Stimulated activated naive CD8-positive, alpha-beta T cell treated with anti-CD3 and anti-CD28 coated beads, Interleukin-15, amount 100 ng/mL, for 72 hours (primary cell): Measurements from ENCODE around the gene SLC9A3.
"Not testable (repeated sequence)": the region's sequence is repeated elsewhere in the genome, so short reads cannot be mapped to it uniquely, and the experiment has no call there.

Source experiments
- ATAC-seq: fragments of 150-1000 bp; cut with Tn5 transposase; 2 replicates; pipeline ENCODE4 v1.10.0; 2021; ENCODE audit warnings: mild to moderate bottlenecking, moderate library complexity
- DNase-seq, 2 donors: peaks; one replicate each; pipeline ENCODE4 v3.0.0; 2021 to 2022
- H3K27ac Mint-ChIP-seq, 2 donors: one replicate each; pipeline ENCODE4 v1.8.0; 2022; ENCODE audit warnings: mild to moderate bottlenecking in 2 of 2, mixed read lengths in 2 of 2, moderate library complexity in 2 of 2
- H3K27me3 Mint-ChIP-seq: one replicate; pipeline ENCODE4 v1.8.0; 2022; ENCODE audit warnings: mixed read lengths
- H3K4me1 Mint-ChIP-seq: one replicate; pipeline ENCODE4 v1.8.0; 2022; ENCODE audit warnings: mild to moderate bottlenecking, mixed read lengths
- H3K4me3 Mint-ChIP-seq, 2 donors: one replicate each; pipeline ENCODE4 v1.8.0; 2022; ENCODE audit warnings: mild to moderate bottlenecking in 2 of 2, mixed read lengths in 2 of 2, moderate library complexity in 1 of 2
- H3K9me3 Mint-ChIP-seq, 2 donors: one replicate each; pipeline ENCODE4 v1.8.0; 2022; ENCODE audit warnings: mixed read lengths in 2 of 2

Gene SLC9A3

DNA sequence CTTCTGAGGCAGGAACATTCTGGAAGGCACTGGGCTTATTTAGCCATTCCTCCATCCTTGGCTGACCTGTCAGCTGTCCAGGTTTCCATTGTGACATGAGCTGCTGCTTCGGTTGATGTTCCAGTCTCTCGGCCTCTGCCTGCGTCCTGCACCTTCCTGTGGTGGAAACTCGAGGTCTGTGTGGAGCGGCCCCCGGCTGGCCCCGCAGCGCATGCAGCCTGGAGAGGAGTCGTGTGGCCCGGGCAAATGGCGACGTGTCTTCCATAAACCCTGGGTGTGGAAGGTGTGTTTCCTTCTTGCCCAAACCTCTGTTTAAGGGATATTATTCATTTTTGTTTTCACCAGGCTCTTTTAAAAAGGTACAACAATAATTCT lies 36.5 kb upstream of the SLC9A3 start:
- no peaks in the 10 kb centered on the region for H3K9me3 Mint-ChIP-seq
- H3K27me3 Mint-ChIP-seq: peaks cover 39% of the 10 kb centered on the region
- DNase-seq: no peak
- H3K4me3 Mint-ChIP-seq: no peak overlapping the region
- H3K4me1 Mint-ChIP-seq: no peaks in the 10 kb centered on the region
- H3K27ac Mint-ChIP-seq: no peak overlapping the region
- no peak for ATAC-seq

DNA sequence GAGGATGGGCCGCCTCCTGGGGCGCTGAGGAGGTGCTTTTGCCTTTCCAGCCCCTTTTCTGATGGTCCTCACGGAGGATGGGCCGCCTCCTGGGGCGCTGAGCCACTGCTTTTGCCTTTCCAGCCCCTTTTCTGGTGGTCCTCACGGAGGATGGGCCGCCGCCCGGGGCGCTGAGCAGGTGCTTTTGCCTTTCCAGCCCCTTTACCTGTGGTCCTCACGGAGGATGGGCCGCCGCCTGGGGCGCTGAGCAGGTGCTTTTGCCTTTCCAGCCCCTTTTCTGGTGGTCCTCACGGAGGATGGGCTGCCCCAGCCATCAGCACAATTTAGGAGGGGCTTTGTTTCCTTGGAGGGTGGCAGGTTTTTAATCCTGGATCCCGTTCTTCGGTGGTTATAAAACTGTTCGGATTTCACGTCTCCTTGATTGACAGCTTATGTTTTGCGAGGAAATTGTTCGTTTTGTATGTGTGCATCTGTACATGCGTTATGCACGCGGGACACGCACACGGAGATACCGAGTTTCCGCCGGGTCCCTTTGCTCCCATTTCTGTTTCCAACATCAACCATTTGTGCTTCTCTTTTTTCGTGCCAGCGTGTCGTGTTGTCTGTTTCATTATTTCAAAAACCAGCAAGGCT lies 34.7 kb upstream of the SLC9A3 start:
- Mint-ChIP-seq H3K4me3 (no peak overlapping the region), H3K27ac (no peak overlapping the region), H3K27me3 (peaks cover 38% of the 10 kb centered on the region), H3K9me3 (no peaks in the 10 kb centered on the region), H3K4me1 (no peaks in the 10 kb centered on the region)
- ATAC-seq: no peak
- no peak for DNase-seq

DNA sequence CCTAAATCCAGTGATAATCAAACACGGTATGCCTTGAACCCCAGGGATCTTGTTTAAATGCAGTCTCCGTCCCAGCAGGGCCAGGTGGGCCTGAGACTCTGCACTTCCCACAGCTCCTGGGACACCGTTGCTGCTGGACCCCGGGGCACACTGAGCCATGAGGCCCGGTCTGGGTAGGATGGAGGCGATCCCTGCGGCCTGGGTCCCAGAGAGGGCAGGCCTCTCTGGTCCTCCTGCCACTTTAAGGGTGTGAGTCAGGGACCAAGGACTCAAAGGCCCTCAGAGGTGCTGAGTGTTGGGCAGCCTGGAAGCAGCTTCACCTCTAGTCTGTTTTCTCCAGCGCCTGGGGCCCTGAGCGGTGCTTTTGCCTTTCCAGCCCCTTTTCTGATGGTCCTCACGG lies 34.1 kb upstream of the SLC9A3 start:
- ATAC-seq: peak; percentile 15
- no peaks in the 10 kb centered on the region for H3K4me1 Mint-ChIP-seq
- no peak overlapping the region for H3K27ac Mint-ChIP-seq
- no peak for DNase-seq
- peaks cover 38% of the 10 kb centered on the region for H3K27me3 Mint-ChIP-seq
- no peak overlapping the region for H3K4me3 Mint-ChIP-seq
- H3K9me3 Mint-ChIP-seq: no peaks in the 10 kb centered on the region

DNA sequence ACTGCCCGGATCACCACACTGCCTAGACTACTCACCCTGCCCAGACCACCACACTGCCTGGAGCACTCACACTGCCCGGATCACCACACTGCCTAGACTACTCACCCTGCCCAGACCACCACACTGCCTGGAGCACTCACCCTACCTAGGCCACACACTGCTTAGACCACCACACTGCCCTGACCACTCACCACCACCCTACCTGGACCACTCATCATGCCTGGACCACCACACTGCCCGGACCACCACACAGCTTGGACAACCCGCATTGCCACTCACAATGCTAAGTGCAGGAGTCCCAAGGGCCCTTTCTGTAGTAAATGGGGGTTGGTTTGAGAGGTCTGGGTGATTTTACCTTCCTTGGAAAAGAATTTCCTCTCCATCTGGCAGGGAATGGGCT lies 33.7 kb upstream of the SLC9A3 start:
- H3K9me3 Mint-ChIP-seq, H3K4me3 Mint-ChIP-seq, DNase-seq, H3K4me1 Mint-ChIP-seq: not testable (repeated sequence)
- Mint-ChIP-seq H3K27me3 (peaks cover 38% of the 10 kb centered on the region), H3K27ac (peak overlapping the region in 1 of 2 donors; percentile 55)
- peak; percentile 3 for ATAC-seq

DNA sequence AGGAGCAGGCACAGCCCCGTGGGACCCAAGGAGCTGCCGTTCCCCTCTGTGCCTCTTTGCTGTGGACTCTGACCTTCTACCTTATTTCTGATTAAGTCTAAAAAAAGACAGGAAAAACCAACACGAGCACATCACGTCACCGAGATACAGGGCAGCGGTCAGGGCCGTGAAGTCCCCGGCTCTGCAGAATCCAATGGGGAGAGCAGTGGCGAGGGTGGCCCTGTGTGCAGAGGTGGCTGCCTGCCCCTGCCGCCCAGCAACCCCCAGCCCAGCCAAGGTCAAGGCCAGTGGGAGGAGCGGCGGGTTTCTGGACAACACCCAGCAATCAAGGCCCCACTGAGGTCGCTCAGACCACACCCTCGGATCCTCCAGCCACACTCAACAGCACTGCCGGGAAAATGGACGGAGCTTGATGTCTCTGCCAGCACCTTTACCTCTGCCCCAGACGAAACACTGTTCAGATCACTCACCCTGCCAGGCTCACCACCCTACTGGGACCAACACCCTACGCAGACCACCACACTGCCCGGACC lies 32.7 kb upstream of the SLC9A3 start:
- Mint-ChIP-seq H3K4me1 (no peaks in the 10 kb centered on the region), H3K27ac (no peak overlapping the region), H3K27me3 (peaks cover 38% of the 10 kb centered on the region), H3K4me3 (no peak overlapping the region), H3K9me3 (no peaks in the 10 kb centered on the region)
- ATAC-seq (peak; percentile 19), DNase-seq (no peak)

DNA sequence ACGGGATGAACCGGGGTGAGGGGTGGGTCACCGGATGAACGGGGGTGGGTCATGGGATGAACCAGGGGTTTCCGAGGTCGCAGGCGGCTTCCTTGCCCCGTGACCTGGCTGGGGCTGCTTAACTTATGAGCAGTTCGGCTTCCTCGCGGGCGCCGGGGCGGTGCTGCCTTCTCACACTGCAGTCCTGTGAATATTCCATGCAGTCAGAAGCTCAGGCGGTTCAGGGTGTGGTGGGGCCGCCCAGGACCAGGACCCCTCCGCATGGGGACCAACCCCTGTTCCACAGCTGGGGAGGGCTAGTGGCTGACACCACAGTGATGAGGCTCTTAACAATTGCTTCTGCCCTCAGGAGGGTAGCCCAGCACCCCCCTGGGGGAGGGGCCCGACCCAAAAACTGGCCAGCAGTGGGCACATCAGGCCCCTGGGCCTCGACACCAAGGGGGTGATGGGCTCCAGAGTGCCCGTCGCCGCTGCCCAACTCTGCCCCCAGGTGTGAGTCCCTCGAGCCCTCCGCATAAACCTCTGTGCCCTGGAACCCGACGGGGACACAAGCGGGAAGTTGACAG lies 30.9 kb upstream of the SLC9A3 start:
- H3K27ac Mint-ChIP-seq: no peak overlapping the region
- no peak for DNase-seq
- no peaks in the 10 kb centered on the region for H3K4me1 Mint-ChIP-seq
- H3K27me3 Mint-ChIP-seq: peaks cover 35% of the 10 kb centered on the region
- no peak overlapping the region for H3K4me3 Mint-ChIP-seq
- ATAC-seq: peak; percentile 39
- H3K9me3 Mint-ChIP-seq: no peaks in the 10 kb centered on the region

DNA sequence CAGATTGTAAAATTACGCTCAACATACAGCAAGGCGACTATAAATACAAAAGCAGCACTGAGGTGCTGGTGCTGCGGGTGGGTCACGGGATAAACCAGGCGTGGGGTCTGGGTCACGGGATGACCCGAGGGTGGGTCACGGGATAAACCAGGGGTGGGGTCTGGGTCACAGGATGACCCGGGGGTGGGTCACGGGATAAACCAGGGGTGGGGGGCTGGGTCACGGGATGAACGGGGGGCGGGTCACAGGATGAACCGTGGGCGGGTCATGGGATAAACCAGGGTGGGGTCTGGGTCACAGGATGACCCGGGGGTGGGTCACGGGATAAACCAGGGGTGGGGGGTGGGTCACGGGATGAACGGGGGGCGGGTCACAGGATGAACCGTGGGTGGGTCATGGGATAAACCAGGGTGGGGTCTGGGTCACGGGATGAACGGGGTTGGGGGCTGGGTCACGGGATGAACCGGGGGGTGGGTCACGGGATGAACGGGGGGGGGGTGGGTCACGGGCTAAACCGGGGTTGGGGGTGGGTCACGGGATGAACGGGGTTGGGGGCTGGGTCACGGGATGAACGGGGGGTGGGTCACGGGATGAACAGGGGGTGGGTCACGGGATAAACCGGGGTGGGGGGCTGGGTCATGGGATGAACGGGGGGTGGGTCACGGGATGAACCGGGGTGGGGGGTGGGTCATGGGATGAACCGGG lies 30.2 kb upstream of the SLC9A3 start:
- DNase-seq (no peak), ATAC-seq (no peak)
- H3K4me1 Mint-ChIP-seq: no peaks in the 10 kb centered on the region
- H3K27me3 Mint-ChIP-seq: peaks cover 35% of the 10 kb centered on the region
- no peaks in the 10 kb centered on the region for H3K9me3 Mint-ChIP-seq
- no peak overlapping the region for H3K27ac Mint-ChIP-seq
- no peak overlapping the region for H3K4me3 Mint-ChIP-seq

DNA sequence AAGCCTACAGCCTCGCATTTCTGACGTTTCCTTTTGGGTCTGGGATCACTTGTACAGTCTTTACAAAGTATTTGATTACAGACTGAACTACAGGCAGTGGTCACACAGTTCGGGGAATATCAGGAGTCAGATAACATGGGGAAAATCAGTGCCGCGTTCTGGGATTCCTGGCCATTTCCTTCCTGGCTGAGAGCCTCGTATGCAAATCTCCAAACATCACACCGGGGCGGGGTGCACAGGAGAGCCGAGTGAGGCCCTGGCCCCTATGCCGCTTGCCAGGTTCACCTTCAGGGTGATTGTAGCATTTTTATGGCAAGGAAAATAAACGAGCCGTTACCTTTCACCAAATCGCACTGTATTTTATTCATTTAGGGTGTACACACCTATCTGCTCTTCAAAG lies 29.6 kb upstream of the SLC9A3 start:
- H3K27me3 Mint-ChIP-seq: peaks cover 36% of the 10 kb centered on the region
- no peak for DNase-seq

DNA sequence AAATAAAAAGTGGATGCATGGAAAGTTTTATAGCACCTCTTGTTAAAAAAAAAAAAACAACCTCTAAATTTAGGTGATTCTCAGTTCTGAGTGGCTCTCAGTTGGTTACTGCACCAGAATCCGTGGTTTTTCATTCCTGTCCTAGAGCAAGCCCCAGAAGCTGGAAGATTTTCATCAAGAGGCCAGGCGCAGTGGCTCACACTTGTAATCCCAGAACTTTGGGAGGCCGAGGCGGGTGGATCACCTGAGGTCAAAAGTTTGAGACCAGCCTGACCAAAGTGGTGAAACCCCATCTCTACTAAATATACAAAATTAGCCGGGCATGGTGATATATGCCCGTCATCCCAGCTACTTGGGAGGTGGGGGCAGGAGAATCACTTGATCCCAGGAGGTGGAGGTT lies 27.2 kb upstream of the SLC9A3 start:
- no peak for DNase-seq
- no peak overlapping the region for H3K4me3 Mint-ChIP-seq
- H3K4me1 Mint-ChIP-seq: no peaks in the 10 kb centered on the region
- H3K9me3 Mint-ChIP-seq: no peaks in the 10 kb centered on the region
- peaks cover 38% of the 10 kb centered on the region for H3K27me3 Mint-ChIP-seq
- H3K27ac Mint-ChIP-seq: no peak overlapping the region
- no peak for ATAC-seq

More for the DNA sequence above, 29.6 kb upstream of the SLC9A3 start:
- ATAC-seq: no peak
- Mint-ChIP-seq H3K4me1 (no peaks in the 10 kb centered on the region), H3K9me3 (no peaks in the 10 kb centered on the region), H3K4me3 (no peak overlapping the region), H3K27ac (no peak overlapping the region)

DNA sequence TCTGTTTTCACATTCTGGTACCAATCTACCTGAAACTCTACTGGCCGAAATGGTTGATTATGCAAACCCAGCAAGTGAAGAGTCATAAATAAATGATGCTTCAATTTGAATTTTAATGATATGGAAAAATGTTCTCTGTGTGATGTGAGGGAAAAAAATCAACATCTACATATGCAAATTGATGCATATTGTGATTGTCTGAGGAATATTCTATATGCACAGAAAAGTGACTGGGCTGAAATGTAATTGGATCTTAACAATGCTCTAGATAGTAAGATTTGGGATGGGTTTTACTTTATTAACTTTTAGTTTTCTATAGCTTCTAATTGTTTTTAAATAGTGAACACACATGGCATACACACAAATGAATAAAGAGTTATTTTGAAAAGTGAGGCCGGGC lies 25.0 kb upstream of the SLC9A3 start:
- Mint-ChIP-seq H3K4me1 (peaks cover 7% of the 10 kb centered on the region), H3K4me3 (no peak overlapping the region), H3K9me3 (no peaks in the 10 kb centered on the region), H3K27ac (peak overlapping the region in 1 of 2 donors; percentile 9), H3K27me3 (peaks cover 38% of the 10 kb centered on the region)
- ATAC-seq (no peak), DNase-seq (no peak)

DNA sequence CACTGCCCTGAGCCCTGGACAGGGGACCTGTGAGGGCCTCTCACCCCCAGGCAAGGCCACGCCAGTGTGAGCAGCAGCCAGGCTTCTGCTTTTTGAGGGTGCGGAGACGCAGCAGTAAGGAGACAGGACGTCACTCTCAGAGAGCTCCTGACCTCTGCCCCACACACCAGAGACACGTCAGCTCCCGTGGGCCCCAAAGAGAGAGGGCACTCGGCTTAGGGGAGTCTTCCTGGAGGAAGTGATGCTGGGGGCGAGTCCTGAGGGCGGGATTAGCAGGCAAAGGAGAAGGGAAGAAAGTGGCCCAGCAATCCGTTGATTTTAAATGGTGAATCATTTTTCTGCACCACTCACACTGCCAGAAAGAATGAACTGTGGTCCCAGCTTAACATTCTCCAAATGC lies 24.0 kb upstream of the SLC9A3 start:
- peaks cover 38% of the 10 kb centered on the region for H3K27me3 Mint-ChIP-seq
- H3K4me1 Mint-ChIP-seq: peaks cover 17% of the 10 kb centered on the region
- H3K4me3 Mint-ChIP-seq: no peak overlapping the region
- H3K27ac Mint-ChIP-seq: no peak overlapping the region
- DNase-seq (no peak), ATAC-seq (no peak)
- no peaks in the 10 kb centered on the region for H3K9me3 Mint-ChIP-seq

DNA sequence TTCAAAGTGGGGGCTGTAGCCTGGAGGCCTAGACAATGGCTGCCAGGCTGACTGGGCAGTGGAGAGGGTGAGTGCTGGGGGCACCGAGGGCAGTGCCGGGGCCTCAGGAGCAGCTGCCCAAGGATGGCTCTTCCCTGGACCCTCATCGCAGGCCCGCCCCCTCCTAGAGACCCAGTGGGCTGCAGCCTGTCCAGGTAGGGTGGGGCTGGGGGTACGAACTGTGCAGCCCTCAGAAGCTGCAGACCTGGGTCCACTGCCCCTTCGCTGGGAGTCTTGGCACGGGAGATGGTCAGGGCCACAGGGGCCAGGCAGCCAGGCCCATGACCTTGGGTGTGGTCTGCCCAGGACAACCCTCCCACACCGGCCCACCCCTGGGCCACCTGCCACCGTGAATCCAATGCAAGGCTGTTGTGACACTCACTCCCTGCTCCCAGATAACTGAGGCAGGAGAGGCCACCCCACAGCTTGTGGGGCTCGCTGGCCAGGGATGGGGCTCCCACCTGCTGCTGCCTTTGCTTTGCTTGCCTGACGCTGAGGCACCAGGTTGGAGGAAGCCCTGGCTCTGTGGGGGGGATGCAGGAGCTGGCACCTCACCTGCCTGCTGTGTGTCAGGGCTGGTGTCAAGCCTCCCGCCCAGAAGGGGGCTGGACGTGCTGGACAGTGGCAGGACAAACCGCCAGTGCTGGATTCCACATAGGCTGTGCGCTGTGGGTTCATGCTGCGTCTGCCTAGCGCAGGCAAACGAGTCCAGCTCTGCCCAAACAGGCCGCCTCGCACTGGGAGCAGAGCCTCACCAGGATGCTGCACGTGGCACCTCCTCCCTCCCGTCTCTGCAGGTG lies 23.1 kb upstream of the SLC9A3 start:
- no peak for ATAC-seq
- no peak for DNase-seq
- H3K9me3 Mint-ChIP-seq: no peaks in the 10 kb centered on the region
- H3K4me1 Mint-ChIP-seq: peaks cover 26% of the 10 kb centered on the region
- H3K27ac Mint-ChIP-seq: no peak overlapping the region
- H3K4me3 Mint-ChIP-seq: no peak overlapping the region
- peaks cover 41% of the 10 kb centered on the region for H3K27me3 Mint-ChIP-seq

DNA sequence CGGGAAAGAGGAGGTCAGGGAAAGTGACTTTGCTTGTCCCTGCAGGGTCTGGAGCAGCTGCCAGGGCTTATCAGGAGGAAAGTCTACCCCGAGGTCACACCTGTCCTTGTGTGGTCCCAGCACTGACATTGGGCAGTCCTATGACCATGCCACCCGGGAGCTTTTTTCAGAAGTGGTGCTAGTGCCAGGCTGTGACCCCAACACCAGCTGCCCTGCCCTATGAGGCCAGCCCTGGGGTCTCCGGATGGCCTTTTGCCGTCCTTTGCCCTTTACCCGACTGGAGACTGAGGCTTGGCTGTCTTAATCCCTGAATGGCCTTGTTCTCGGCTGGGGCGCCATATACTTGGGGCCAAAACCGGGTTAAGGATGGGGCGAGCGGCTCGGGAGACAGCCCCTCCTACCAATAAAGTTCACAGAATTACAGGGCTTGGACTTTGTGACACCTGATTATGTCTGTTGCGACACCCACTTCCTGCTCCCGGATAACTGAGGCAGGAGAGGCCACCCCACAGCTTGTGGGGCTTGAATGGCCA lies 22.2 kb upstream of the SLC9A3 start:
- DNase-seq (no peak), ATAC-seq (no peak)
- Mint-ChIP-seq H3K27me3 (peaks cover 46% of the 10 kb centered on the region), H3K27ac (no peak overlapping the region), H3K4me3 (no peak overlapping the region), H3K9me3 (no peaks in the 10 kb centered on the region), H3K4me1 (peaks cover 29% of the 10 kb centered on the region)

DNA sequence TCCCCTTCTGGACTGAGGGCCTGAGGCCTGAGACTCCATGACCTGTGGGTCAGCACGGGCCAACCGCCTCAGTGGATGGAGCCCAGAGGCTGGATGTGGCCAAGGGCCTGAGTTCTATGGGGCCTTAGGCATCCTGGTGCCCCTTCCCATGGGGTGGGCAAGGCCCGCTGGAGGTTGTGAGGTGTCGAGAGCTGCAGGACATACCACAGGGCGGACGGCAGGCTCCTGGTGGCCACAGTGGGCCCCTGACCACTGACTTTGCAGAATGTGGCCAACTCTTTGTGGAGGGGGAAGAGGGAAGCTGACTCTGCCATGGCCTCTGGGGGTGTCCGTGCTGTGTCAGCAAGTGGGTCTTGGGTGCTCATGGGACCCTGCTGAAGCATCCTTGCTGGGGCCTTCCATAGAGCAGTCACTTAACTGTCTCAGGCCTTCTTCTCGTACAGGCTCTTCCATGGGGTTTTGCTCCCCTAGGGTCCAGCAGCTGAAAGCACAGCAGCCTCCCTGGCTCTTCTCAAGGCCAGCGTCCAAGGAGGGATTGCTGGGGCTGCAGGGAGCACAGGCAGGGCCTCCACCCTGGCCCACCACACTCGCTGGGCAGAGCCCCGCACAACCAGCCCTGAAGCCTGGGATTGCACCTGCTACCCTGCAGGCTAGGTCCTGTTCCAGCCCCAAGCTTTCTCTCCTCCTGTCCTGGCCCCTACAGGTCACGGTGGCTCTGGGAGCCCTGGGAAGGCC lies 21.6 kb upstream of the SLC9A3 start:
- no peak for ATAC-seq
- peak overlapping the region in 1 of 2 donors; percentile 19 for H3K27ac Mint-ChIP-seq
- no peak for DNase-seq

More for the DNA sequence above, 21.6 kb upstream of the SLC9A3 start:
- H3K27me3 Mint-ChIP-seq: peaks cover 45% of the 10 kb centered on the region
- H3K4me3 Mint-ChIP-seq: no peak overlapping the region
- H3K4me1 Mint-ChIP-seq: peaks cover 29% of the 10 kb centered on the region
- H3K9me3 Mint-ChIP-seq: no peaks in the 10 kb centered on the region
